ENCODE measurements around the gene NTN1.

GRCh38 chr17:9011001-9011400, 10.3 kb upstream of the NTN1 start:
- TF ChIP-seq CTCF (conservative IDR thresholded peaks at IDR 0.05; ENCODE audit: low read length) (no peak), EZH2phosphoT487 (IDR thresholded peaks at IDR 0.05; ENCODE audit: borderline replicate concordance, low read depth, low read length) (no peak)

All from OCI-LY7 (cell line).